NB4 (cell line): ENCODE results near the gene IRAK1.
"Not testable (repeated sequence)": the region's sequence is repeated elsewhere in the genome, so short reads cannot be mapped to it uniquely, and the experiment has no call there.

Experiments used
- DNase-seq: peaks from one replicate; pipeline ENCODE4 v3.0.0; 2010; ENCODE audit warnings: low read depth
- H3K4me3 ChIP-seq: one replicate; pipeline ENCODE4 v1.5.1; 2011; ENCODE audit warnings: mild to moderate bottlenecking, low read depth, low read length, moderate library complexity
- MYC ChIP-seq: IDR thresholded peaks from 2 replicates; pipeline ENCODE4 v1.6.1; 2011; ENCODE audit warnings: low read depth, low read length
- POLR2A ChIP-seq: IDR thresholded peaks from 2 replicates; pipeline ENCODE4 v1.6.1; 2011; ENCODE audit warnings: mild to moderate bottlenecking; ENCODE audit not compliant: insufficient read length; ENCODE audit errors: extremely low read depth
- TF ChIP-seq, protein P1 (sequence below): IDR thresholded peaks from 2 replicates; pipeline ENCODE4 v1.6.1; 2011; ENCODE audit warnings: low read depth, low read length
- TF ChIP-seq, protein P2 (sequence below): IDR thresholded peaks from one replicate; pipeline ENCODE4 v1.5.1; 2012; ENCODE audit warnings: low read depth, low read length

Gene IRAK1

DNA sequence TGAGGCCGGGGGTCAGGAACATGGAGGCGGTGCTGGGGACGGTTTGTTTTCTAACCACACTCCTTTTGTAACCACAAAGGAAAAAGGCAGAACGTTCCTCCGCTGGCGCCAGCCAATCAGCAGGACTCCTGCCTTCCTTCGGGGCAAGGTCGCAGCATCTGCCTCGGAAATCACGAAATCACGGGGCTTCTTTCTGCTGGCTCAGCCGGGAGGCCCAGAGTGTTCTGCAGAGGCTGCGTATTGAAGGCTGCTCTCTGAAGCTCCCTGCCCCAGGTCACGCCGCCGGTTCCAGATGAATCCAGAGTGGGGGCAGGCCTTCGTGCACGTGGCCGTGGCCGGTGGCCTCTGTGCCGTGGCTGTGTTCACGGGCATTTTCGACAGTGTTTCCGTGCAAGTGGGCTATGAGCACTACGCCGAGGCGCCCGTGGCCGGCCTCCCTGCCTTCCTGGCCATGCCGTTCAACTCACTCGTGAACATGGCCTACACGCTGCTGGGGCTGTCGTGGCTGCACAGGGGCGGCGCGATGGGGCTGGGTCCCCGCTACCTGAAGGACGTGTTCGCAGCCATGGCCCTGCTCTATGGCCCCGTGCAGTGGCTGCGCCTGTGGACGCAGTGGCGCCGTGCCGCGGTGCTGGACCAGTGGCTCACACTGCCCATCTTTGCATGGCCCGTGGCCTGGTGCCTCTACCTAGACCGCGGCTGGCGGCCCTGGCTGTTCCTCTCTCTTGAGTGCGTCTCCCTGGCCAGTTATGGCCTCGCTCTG lies 37.8 kb downstream of the IRAK1 start:
- no peak overlapping the region for H3K4me3 ChIP-seq
- DNase-seq, result peak; percentile 93
- TF ChIP-seq, protein P1, sequence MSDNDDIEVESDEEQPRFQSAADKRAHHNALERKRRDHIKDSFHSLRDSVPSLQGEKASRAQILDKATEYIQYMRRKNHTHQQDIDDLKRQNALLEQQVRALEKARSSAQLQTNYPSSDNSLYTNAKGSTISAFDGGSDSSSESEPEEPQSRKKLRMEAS, result peak; percentile 49
- TF ChIP-seq POLR2A (no peak), MYC (0 out of 2 replicates have a peak, but pooled peaks have one; percentile 18)
- TF ChIP-seq, protein P2, sequence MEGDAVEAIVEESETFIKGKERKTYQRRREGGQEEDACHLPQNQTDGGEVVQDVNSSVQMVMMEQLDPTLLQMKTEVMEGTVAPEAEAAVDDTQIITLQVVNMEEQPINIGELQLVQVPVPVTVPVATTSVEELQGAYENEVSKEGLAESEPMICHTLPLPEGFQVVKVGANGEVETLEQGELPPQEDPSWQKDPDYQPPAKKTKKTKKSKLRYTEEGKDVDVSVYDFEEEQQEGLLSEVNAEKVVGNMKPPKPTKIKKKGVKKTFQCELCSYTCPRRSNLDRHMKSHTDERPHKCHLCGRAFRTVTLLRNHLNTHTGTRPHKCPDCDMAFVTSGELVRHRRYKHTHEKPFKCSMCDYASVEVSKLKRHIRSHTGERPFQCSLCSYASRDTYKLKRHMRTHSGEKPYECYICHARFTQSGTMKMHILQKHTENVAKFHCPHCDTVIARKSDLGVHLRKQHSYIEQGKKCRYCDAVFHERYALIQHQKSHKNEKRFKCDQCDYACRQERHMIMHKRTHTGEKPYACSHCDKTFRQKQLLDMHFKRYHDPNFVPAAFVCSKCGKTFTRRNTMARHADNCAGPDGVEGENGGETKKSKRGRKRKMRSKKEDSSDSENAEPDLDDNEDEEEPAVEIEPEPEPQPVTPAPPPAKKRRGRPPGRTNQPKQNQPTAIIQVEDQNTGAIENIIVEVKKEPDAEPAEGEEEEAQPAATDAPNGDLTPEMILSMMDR, result no peak

DNA sequence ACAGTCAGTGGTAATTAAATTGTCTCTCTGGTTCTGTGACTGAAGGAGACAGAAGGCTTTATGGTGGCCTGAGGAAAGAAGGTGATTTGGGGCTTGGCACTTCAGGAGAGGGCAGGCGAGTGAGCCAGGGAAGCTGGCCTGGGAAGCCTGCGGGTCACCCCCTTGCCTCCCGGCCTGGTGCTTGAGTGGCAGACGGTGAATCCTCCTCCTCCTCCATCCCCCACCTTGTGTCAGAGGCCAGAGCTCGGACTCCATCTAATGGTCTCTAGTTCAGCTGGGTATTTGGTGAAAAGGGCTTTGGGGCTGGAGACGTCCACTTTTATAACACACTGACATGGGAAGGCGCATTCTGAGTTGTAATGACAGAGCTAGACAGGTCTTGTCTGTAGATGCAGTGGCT lies 38.5 kb downstream of the IRAK1 start:
- no peak for DNase-seq
- TF ChIP-seq MYC, result no peak
- no peak for TF ChIP-seq POLR2A
- TF ChIP-seq, protein P1, result no peak
- TF ChIP-seq, protein P2, result no peak
- no peak overlapping the region for H3K4me3 ChIP-seq

DNA sequence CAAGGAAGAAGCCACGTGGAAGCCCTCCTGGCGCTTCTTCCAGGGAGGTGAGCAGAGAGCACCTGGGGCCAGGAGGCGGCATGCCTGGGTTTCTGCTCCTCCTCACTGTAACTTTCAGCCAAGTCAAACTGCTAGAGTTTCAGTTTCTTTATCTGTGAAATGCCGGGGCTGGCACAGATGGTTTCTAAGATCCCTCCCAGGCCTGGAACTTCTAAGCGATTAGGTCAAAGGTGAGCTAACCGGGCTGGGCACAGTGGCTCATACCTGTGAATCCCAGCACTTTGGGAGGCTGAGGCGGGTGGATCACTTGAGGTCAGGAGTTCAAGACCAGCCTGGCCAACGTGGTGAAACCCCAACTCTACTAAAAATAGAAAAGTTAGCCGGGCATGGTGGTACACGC lies 39.3 kb downstream of the IRAK1 start:
- H3K4me3 ChIP-seq, DNase-seq: not testable (repeated sequence)

DNA sequence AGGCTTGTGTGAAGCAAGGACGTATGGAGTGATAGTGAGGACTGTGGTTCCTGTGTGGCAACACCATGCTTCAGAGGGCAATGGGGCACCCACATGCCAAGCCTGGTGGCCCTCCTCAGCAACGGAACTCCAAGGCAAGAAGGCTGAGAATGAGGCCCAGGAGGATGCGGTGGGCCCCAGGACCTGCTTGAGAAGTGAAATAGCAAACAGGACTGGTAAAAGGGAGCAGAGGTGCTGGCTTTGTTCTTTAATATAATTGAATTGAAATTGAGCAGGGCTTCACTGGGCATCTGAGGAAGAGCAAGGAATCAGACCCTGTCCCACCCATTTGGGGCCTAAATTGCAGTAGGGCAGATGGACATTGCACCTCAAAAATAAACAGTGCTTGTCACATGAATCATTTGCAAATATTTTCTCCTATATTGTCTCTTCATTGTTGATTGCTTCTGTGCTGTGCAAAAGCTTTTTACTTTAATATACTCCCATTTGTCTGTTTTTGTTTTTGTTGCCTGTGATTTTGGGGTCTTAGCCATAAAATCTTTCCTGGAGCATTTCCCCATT lies 44.9 kb downstream of the IRAK1 start:
- no peak overlapping the region for H3K4me3 ChIP-seq
- DNase-seq, result peak; percentile 65
- TF ChIP-seq, protein P2, result no peak
- TF ChIP-seq, protein P1, result peak; percentile 52; the same call in 1 of the 2 replicates
- TF ChIP-seq MYC, result no peak

DNA sequence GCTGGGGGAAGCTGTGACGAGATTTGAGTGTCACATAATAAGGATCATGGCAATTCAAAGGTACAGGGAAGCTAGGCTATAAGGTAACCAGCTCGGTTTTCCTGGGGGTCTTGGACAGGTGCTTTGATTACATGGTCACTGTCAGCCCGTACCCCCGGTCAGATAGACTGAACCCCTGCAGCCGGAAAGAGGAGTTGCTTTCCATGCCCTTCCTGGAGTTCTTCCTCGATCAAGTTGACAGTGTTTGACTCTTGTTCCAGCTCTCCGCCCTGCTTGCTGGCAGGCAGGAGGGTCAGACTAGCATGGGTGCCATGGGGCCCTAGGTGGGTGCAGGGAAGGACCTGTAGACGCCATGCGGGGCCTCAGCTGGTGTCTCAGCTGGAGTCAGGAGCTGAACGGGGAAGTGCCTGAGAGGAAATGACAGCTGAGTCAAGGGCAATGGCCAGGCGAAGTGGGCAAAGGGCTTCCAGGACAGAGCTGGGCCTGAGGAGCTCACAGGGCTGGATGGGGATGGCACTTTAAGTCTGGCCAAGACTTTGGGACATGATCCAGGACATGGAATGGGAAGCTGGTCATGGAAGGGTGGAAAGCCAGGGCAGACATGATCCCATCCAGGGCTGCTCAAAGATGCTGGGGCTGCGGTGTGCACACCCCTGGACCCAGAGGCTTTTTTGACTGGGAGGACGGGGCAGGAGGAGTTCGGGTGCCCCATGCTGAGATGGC lies 45.5 kb downstream of the IRAK1 start:
- peak overlapping the region; percentile 9 for H3K4me3 ChIP-seq
- TF ChIP-seq POLR2A (no peak), MYC (peak; percentile 36)
- DNase-seq, result peak; percentile 58

DNA sequence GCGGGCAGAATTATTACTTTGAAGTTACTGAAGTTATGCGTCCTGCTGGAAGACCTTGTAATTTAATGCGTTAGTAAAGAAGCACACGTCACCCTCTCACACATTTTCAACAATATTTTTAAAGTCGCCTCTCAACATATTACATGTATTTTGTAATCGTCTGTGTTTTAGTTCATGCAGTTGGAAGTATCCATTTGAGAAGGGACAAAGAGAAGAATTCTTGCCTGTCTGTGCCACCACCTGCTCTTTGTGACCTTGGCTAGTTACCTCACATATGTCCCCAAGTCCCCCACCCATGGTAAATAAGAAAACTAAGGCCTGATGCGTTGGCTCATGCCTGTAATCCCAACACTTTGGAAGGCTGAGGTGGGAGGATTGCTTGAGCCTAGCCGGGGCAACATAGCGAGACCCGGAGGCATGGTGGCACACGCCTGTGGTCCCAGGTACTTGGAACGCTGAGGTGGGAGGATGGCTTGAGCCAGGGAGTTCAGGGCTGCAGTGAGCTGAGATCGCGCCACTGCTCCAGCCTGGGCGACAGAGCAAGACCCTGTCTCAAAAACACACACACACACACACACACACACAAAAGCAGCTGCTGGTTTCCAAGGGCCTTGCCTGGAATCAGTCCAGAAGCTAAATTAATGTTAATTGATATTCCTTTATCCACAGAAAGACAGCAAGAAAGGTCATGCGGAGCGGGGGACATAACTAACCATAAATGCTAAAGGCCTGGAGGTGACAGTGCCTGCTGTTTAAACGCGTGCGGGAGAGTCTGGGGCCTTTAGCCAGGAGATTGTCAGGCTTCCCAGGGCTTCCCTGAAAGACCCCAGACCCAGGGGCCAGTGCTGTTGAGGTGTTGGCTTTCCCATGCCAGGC lies 46.3 kb downstream of the IRAK1 start:
- peak; percentile 28 for DNase-seq
- H3K4me3 ChIP-seq, result peak overlapping the region; percentile 86
- TF ChIP-seq POLR2A, result no peak
- TF ChIP-seq, protein P2, result no peak
- TF ChIP-seq, protein P1, result peak; percentile 13; the same call in 1 of the 2 replicates
- no peak for TF ChIP-seq MYC
